DND-41 (cell line): ENCODE data around the gene NOS1AP.

Source experiments
- ATAC-seq: fragments of 200-7000 bp; cut with Tn5 transposase; 3 replicates; pipeline ENCODE4 v1.9.1; 2021; ENCODE audit warnings: low read depth; ENCODE audit not compliant: insufficient read depth
- DNase-seq: peaks from one replicate; pipeline ENCODE4 v3.0.0-alpha.2; 2020
- H2AFZ ChIP-seq: 2 replicates; pipeline ENCODE4 v1.6.0; 2012; ENCODE audit warnings: low read depth, low read length
- H3K27ac ChIP-seq: 2 replicates; pipeline ENCODE4 v1.5.1; 2012; ENCODE audit warnings: low read length, inconsistent platforms
- H3K27me3 ChIP-seq: fragments of 200-600 bp; sonication (generic); 2 replicates; pipeline ENCODE4 v1.6.0; 2012; ENCODE audit warnings: low read length, mild to moderate bottlenecking, inconsistent platforms; ENCODE audit not compliant: insufficient read depth, poor library complexity
- H3K36me3 ChIP-seq: 2 replicates; pipeline ENCODE4 v1.5.1; 2012; ENCODE audit warnings: low read length, inconsistent platforms; ENCODE audit not compliant: insufficient read depth
- H3K4me1 ChIP-seq: 2 replicates; pipeline ENCODE4 v1.5.1; 2012; ENCODE audit warnings: mild to moderate bottlenecking, low read length; ENCODE audit not compliant: insufficient read depth
- H3K4me2 ChIP-seq: 2 replicates; pipeline ENCODE4 v1.6.0; 2012; ENCODE audit warnings: mild to moderate bottlenecking, moderate library complexity, low read length, inconsistent platforms; ENCODE audit not compliant: insufficient read depth
- H3K4me3 ChIP-seq, 2 experiments: fragments of 200-600 bp in 1 of 2; shearing (Covaris generic) in 1 of 2; 2 replicates each; pipeline ENCODE4 v1.5.1; 2012 to 2016; ENCODE audit warnings: inconsistent platforms in 2 of 2, low read length in 2 of 2, mild to moderate bottlenecking in 2 of 2, low read depth in 1 of 2, moderate library complexity in 1 of 2
- H3K79me2 ChIP-seq: 2 replicates; pipeline ENCODE4 v1.6.0; 2012; ENCODE audit warnings: low read length, inconsistent platforms; ENCODE audit not compliant: insufficient read depth
- H3K9ac ChIP-seq: 2 replicates; pipeline ENCODE4 v1.6.0; 2012; ENCODE audit warnings: low read depth, mild to moderate bottlenecking, inconsistent platforms, low read length, moderate library complexity
- H3K9me3 ChIP-seq: 2 replicates; pipeline ENCODE4 v1.5.1; 2012; ENCODE audit warnings: low read length, moderate library complexity, mild to moderate bottlenecking, inconsistent platforms; ENCODE audit not compliant: insufficient read depth, severe bottlenecking
- H4K20me1 ChIP-seq: 2 replicates; pipeline ENCODE4 v1.6.0; 2012; ENCODE audit warnings: low read length; ENCODE audit not compliant: insufficient read depth
- CTCF ChIP-seq: IDR thresholded peaks from 2 replicates; pipeline ENCODE4 v1.5.1; 2012; ENCODE audit warnings: borderline replicate concordance, low read length, moderate library complexity, mild to moderate bottlenecking; ENCODE audit not compliant: poor library complexity, severe bottlenecking; ENCODE audit errors: extremely low read depth
- EZH2 ChIP-seq: IDR thresholded peaks from 3 replicates; pipeline ENCODE4 v1.6.1; 2012; ENCODE audit warnings: borderline replicate concordance, low read depth, mild to moderate bottlenecking, moderate library complexity, low read length, inconsistent platforms; ENCODE audit not compliant: severe bottlenecking

The NOS1AP gene

DNA sequence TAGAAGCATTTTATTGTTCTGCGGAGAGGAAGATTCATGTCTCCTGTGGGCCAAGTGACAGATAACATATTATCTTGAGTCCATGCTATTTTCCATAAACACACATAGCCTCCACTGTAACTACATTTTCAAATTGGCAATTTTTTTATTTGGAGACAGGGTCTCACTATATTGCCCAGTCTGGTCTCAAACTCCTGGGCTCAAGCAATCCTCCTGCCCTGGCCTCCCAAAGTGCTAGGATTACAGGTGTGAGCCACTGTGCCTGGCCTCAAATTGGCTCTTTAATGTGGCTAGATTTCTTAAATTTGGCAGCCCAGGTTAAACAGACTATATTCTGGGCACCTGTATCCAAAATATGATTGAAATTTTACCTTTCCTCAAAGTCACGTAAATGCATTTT lies 13.8 kb downstream of the NOS1AP start:
- no peak for DNase-seq

GRCh38 chr1:162085991-162086390 lies 16.5 kb downstream of the NOS1AP start:
- DNase-seq (no peak), ATAC-seq (no peak)
- H3K36me3 ChIP-seq: no peaks in the 10 kb centered on the region
- H3K79me2 ChIP-seq: no peaks in the 10 kb centered on the region
- no peak overlapping the region for H3K27ac ChIP-seq
- no peak overlapping the region for H3K4me2 ChIP-seq
- H3K9me3 ChIP-seq: no peaks in the 10 kb centered on the region
- H3K4me1 ChIP-seq: no peaks in the 10 kb centered on the region
- H3K9ac ChIP-seq: no peak overlapping the region
- TF ChIP-seq EZH2 (no peak), CTCF (no peak)
- H3K4me3 ChIP-seq: no peak overlapping the region
- H3K27me3 ChIP-seq: peaks cover 10% of the 10 kb centered on the region
- H2AFZ ChIP-seq: no peak overlapping the region
- no peaks in the 10 kb centered on the region for H4K20me1 ChIP-seq

More for the DNA sequence above, 13.8 kb downstream of the NOS1AP start:
- H3K4me1 ChIP-seq: no peaks in the 10 kb centered on the region
- H3K4me2 ChIP-seq: no peak overlapping the region
- no peak overlapping the region for H2AFZ ChIP-seq
- TF ChIP-seq EZH2: no peak
- TF ChIP-seq CTCF: no peak
- H3K79me2 ChIP-seq: no peaks in the 10 kb centered on the region
- H3K27ac ChIP-seq: no peak overlapping the region
- no peak overlapping the region for H3K4me3 ChIP-seq
- H3K9me3 ChIP-seq: no peaks in the 10 kb centered on the region
- no peaks in the 10 kb centered on the region for H3K36me3 ChIP-seq
- H4K20me1 ChIP-seq: no peaks in the 10 kb centered on the region
- no peak for ATAC-seq
- H3K9ac ChIP-seq: no peak overlapping the region
- H3K27me3 ChIP-seq: peaks cover 1% of the 10 kb centered on the region

DNA sequence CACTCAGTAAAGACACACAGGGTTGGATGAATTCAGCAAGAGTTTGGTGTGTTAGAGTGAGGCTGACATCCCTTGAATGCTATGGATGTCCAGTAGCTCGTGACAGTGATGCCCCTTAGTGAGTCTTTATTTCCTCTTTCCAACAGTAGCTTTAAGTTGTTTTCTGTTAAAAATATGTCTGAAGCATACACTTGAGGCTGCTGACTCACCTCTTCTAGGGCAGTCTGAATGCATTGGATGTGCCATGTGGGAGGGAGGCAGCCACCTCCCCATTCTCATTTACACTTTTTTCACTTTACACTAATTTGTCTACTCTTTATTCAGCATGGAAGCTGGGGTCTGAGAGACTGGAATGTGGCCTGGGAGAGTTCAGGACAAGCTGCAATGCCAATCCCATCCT lies 17.6 kb downstream of the NOS1AP start:
- TF ChIP-seq EZH2 (no peak), CTCF (no peak)
- no peak overlapping the region for H2AFZ ChIP-seq
- ATAC-seq: no peak
- no peaks in the 10 kb centered on the region for H3K79me2 ChIP-seq
- H3K27me3 ChIP-seq: peaks cover 15% of the 10 kb centered on the region
- no peak overlapping the region for H3K9ac ChIP-seq
- H3K4me3 ChIP-seq: no peak overlapping the region
- no peaks in the 10 kb centered on the region for H3K36me3 ChIP-seq
- no peaks in the 10 kb centered on the region for H3K4me1 ChIP-seq
- no peak overlapping the region for H3K27ac ChIP-seq
- H4K20me1 ChIP-seq: no peaks in the 10 kb centered on the region
- no peak overlapping the region for H3K4me2 ChIP-seq
- no peaks in the 10 kb centered on the region for H3K9me3 ChIP-seq
- DNase-seq: no peak

- Histone ChIP-seq H3K4me3 (no peak overlapping the region), H3K27me3 (peaks cover 15% of the 10 kb centered on the region), H3K4me2 (no peak overlapping the region), H3K9ac (no peak overlapping the region), H3K79me2 (no peaks in the 10 kb centered on the region), H3K4me1 (no peaks in the 10 kb centered on the region), H4K20me1 (no peaks in the 10 kb centered on the region), H3K9me3 (no peaks in the 10 kb centered on the region), H3K36me3 (no peaks in the 10 kb centered on the region), H2AFZ (no peak overlapping the region), H3K27ac (no peak overlapping the region)
- no peak for DNase-seq
- TF ChIP-seq CTCF (no peak), EZH2 (no peak)
- ATAC-seq: no peak
Observed at GRCh38 chr1:162087574-162087973, 18.1 kb downstream of the NOS1AP start.
